HTERT RPE-1 (cell line): Measurements from ENCODE around the gene SSH2.
"Not testable (repeated sequence)": the region's sequence is repeated elsewhere in the genome, so short reads cannot be mapped to it uniquely, and the experiment has no call there.

Experiments used
- in situ Hi-C: fragments of 300-500 bp; cut with MboI; formaldehyde crosslinking; loops from 4 replicates; pipeline ENCODE4 v1.14.3; 2020; ENCODE audit warnings: low sequenced_read_pairs

Gene SSH2

GRCh38 chr17:29930409-29931010 is 482 bp upstream of the SSH2 start:
- in situ Hi-C loops: loop anchor here (25.0 kb wide), 1 partner anchor 118 kb away; no protein-coding TSS in a partner anchor

- in situ Hi-C loops: loop anchor here (25.0 kb wide), 1 partner anchor 117 kb away; no protein-coding TSS in a partner anchor
Observed at GRCh38 chr17:29929006-29929532, 959 bp downstream of the SSH2 start.

GRCh38 chr17:29927546-29927945 is 2.5 kb downstream of the SSH2 start:
- in situ Hi-C loops: loop anchor here (25.0 kb wide), 1 partner anchor 115 kb away; no protein-coding TSS in a partner anchor

- in situ Hi-C loops: loop anchor here (25.0 kb wide), 1 partner anchor 112 kb away; no protein-coding TSS in a partner anchor
Observed at GRCh38 chr17:29924786-29925185, 5.2 kb downstream of the SSH2 start.

- in situ Hi-C loops: no loop called here
Observed at GRCh38 chr17:29918922-29919856, 10.8 kb downstream of the SSH2 start.

GRCh38 chr17:29918016-29918415 is 12.0 kb downstream of the SSH2 start:
- in situ Hi-C loops: no loop called here

GRCh38 chr17:29914819-29915537 is 15.1 kb downstream of the SSH2 start:
- in situ Hi-C loops: no loop called here

- in situ Hi-C loops: no loop called here
Observed at GRCh38 chr17:29911641-29912177, 18.3 kb downstream of the SSH2 start.

GRCh38 chr17:29909236-29910003 is 20.6 kb downstream of the SSH2 start:
- in situ Hi-C loops: no loop called here

- in situ Hi-C loops: no loop called here
Observed at GRCh38 chr17:29906969-29907368, 23.1 kb downstream of the SSH2 start.

- in situ Hi-C loops: no loop called here
Observed at GRCh38 chr17:29905879-29906167, 24.2 kb downstream of the SSH2 start.

- in situ Hi-C loops: no loop called here
Observed at GRCh38 chr17:29905086-29905878, 24.7 kb downstream of the SSH2 start.

- in situ Hi-C loops: no loop called here
Observed at GRCh38 chr17:29903471-29903870, 26.6 kb downstream of the SSH2 start.

GRCh38 chr17:29897136-29897535 is 32.9 kb downstream of the SSH2 start:
- in situ Hi-C loops: not testable (repeated sequence)

GRCh38 chr17:29892201-29892600 is 37.8 kb downstream of the SSH2 start:
- in situ Hi-C loops: no loop called here

- in situ Hi-C loops: no loop called here
Observed at GRCh38 chr17:29891131-29891530, 38.9 kb downstream of the SSH2 start.

GRCh38 chr17:29885031-29885640 is 44.9 kb downstream of the SSH2 start:
- in situ Hi-C loops: no loop called here

- in situ Hi-C loops: no loop called here
Observed at GRCh38 chr17:29883497-29883896, 46.5 kb downstream of the SSH2 start.

GRCh38 chr17:29881256-29881655 is 48.8 kb downstream of the SSH2 start:
- in situ Hi-C loops: no loop called here
